HCT116 (cell line): ENCODE results near the gene ESR1.

Source experiments
- CEBPB ChIP-seq: IDR thresholded peaks from 2 replicates; pipeline ENCODE4 v1.6.1; 2012; ENCODE audit warnings: low read depth
- ELF1 ChIP-seq: IDR thresholded peaks from 2 replicates; pipeline ENCODE4 v1.6.1; 2012; ENCODE audit warnings: low read depth, borderline replicate concordance
- EZH2 ChIP-seq: fragments of 200-600 bp; sonication (generic); IDR thresholded peaks from 2 replicates; pipeline ENCODE4 v1.6.1; 2017; ENCODE audit warnings: antibody characterized with exemption, mixed run types
- EZH2phosphoT487 ChIP-seq: fragments of 200-600 bp; IDR thresholded peaks from 2 replicates; pipeline ENCODE4 v1.6.1; 2018; ENCODE audit warnings: antibody characterized with exemption, borderline replicate concordance
- POLR2A ChIP-seq: IDR thresholded peaks from 2 replicates; pipeline ENCODE4 v1.7.0; 2011; ENCODE audit warnings: borderline replicate concordance; ENCODE audit not compliant: insufficient read depth, insufficient read length; ENCODE audit errors: extremely low read depth
- POLR2AphosphoS5 ChIP-seq: IDR thresholded peaks from 2 replicates; pipeline ENCODE4 v1.6.1; 2011; ENCODE audit warnings: mild to moderate bottlenecking, low read depth, low read length, moderate library complexity
- RAD21 ChIP-seq: IDR thresholded peaks from 2 replicates; pipeline ENCODE4 v1.6.1; 2012; ENCODE audit warnings: low read depth, mild to moderate bottlenecking
- SP1 ChIP-seq: IDR thresholded peaks from 2 replicates; pipeline ENCODE4 v1.6.1; 2012; ENCODE audit warnings: low read depth
- SRF ChIP-seq: IDR thresholded peaks from 2 replicates; pipeline ENCODE4 v1.6.1; 2012; ENCODE audit warnings: low read depth
- TF ChIP-seq, protein P1 (sequence below): IDR thresholded peaks from 2 replicates; pipeline ENCODE4 v1.6.1; 2012; ENCODE audit warnings: low read depth
- TF ChIP-seq, protein P2 (sequence below): IDR thresholded peaks from 2 replicates; pipeline ENCODE4 v1.6.1; 2012
- TF ChIP-seq, protein P3 (sequence below), 3 experiments: fragments of 200-600 bp in 1 of 3; sonication (generic) in 1 of 3; IDR thresholded peaks in 2 of 3; conservative IDR thresholded peaks in 1 of 3; 2 replicates each; pipeline ENCODE4 v1.5.1; 2012 to 2017; ENCODE audit warnings: low read depth in 2 of 3, low read length in 2 of 3, antibody characterized with exemption in 1 of 3, borderline replicate concordance in 1 of 3, control low read depth in 1 of 3, mild to moderate bottlenecking in 1 of 3, mixed read lengths in 1 of 3, mixed run types in 1 of 3, moderate library complexity in 1 of 3; ENCODE audit not compliant: insufficient read depth in 1 of 3

DNA sequence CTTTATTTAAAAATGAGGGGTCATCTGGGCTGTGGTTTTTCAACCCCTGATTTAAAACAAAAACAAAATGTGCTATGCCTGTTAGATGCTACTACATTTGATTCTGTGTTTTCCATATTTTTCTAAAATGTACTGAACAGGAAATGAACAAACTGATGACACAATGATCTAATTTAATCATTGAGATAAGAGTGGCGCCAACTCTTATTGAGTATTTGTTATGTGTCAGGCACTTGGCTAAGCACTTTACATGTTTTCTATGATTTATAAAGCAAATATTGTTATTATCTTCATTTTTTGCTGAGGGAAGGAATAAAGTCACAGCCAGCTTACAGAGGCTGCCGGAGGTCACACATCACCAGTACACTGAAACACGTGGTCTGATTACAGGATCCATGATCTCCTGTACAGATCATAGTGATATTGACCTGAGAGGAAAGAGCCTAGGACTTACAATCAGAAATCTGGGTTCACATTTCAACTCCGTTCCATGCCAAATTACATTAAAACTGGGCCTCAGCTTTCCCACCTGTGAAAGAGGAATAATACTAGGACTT, 166.7 kb downstream of the ESR1 start:
- TF ChIP-seq POLR2A (no peak), ELF1 (no peak), POLR2AphosphoS5 (no peak), EZH2 (no peak), RAD21 (no peak), EZH2phosphoT487 (no peak), SRF (no peak), CEBPB (no peak), SP1 (no peak)
- TF ChIP-seq, protein P1, sequence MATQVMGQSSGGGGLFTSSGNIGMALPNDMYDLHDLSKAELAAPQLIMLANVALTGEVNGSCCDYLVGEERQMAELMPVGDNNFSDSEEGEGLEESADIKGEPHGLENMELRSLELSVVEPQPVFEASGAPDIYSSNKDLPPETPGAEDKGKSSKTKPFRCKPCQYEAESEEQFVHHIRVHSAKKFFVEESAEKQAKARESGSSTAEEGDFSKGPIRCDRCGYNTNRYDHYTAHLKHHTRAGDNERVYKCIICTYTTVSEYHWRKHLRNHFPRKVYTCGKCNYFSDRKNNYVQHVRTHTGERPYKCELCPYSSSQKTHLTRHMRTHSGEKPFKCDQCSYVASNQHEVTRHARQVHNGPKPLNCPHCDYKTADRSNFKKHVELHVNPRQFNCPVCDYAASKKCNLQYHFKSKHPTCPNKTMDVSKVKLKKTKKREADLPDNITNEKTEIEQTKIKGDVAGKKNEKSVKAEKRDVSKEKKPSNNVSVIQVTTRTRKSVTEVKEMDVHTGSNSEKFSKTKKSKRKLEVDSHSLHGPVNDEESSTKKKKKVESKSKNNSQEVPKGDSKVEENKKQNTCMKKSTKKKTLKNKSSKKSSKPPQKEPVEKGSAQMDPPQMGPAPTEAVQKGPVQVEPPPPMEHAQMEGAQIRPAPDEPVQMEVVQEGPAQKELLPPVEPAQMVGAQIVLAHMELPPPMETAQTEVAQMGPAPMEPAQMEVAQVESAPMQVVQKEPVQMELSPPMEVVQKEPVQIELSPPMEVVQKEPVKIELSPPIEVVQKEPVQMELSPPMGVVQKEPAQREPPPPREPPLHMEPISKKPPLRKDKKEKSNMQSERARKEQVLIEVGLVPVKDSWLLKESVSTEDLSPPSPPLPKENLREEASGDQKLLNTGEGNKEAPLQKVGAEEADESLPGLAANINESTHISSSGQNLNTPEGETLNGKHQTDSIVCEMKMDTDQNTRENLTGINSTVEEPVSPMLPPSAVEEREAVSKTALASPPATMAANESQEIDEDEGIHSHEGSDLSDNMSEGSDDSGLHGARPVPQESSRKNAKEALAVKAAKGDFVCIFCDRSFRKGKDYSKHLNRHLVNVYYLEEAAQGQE: no peak
- TF ChIP-seq, protein P2, sequence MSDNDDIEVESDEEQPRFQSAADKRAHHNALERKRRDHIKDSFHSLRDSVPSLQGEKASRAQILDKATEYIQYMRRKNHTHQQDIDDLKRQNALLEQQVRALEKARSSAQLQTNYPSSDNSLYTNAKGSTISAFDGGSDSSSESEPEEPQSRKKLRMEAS: no peak
- TF ChIP-seq, protein P3, sequence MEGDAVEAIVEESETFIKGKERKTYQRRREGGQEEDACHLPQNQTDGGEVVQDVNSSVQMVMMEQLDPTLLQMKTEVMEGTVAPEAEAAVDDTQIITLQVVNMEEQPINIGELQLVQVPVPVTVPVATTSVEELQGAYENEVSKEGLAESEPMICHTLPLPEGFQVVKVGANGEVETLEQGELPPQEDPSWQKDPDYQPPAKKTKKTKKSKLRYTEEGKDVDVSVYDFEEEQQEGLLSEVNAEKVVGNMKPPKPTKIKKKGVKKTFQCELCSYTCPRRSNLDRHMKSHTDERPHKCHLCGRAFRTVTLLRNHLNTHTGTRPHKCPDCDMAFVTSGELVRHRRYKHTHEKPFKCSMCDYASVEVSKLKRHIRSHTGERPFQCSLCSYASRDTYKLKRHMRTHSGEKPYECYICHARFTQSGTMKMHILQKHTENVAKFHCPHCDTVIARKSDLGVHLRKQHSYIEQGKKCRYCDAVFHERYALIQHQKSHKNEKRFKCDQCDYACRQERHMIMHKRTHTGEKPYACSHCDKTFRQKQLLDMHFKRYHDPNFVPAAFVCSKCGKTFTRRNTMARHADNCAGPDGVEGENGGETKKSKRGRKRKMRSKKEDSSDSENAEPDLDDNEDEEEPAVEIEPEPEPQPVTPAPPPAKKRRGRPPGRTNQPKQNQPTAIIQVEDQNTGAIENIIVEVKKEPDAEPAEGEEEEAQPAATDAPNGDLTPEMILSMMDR (IDR thresholded peaks at IDR 0.05 in 2 of 3, conservative IDR thresholded peaks at IDR 0.05 in 1 of 3; ENCODE audit: borderline replicate concordance in 1 of 3, insufficient read depth in 1 of 3, low read depth in 2 of 3, low read length in 2 of 3): no peak
